M059J (cell line): ENCODE measurements around the gene EFHC2. TPM values are rescaled to one million over a fixed set of nuclear protein-coding genes. Genes with fewer than 3 reads are reported as not detected.
"Not testable (repeated sequence)": the region's sequence is repeated elsewhere in the genome, so short reads cannot be mapped to it uniquely, and the experiment has no call there.

ENCODE experiments used
- DNase-seq: peaks from one replicate; pipeline ENCODE4 v3.0.0-alpha.2; 2012; ENCODE audit warnings: low read depth
- total RNA-seq: library from RNA; depleted of rRNA; stranded (reverse); fragments of >200 nt; shearing (Covaris generic); gene quantifications from 2 replicates; pipeline ENCODE4 v1.2.3, GENCODE V29; 2014

Gene EFHC2
- total RNA-seq, 1 experiment from 2014 or later, result 1.9 TPM

DNA sequence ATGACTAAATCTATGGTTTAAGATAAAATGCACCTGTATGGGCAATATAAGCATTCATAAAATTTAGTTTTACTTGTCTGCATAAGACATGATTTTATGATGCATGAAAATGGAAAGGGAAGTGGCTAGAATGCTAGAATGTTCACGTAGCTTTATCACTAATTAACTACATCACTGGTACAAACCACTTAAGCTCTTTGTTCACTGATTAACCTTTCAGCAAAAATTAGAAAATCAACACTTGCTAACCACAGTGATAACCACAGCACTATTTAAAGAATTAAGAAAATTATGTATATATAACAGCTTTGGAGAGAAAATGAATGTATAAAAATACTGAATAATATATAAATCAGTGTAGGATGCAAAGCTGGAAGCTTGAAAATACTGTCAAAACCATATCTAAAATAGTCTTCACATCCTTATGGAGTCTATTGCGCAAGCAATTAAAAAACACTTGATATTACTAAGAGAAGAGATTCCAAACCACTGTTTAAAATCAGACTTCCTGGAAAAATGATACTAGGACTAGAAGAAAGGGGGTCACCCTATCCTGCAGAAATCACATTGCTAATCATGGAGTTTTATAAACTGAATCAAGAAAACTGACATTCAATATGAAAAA is 51.9 kb downstream of the EFHC2 start:
- DNase-seq, result no peak

DNA sequence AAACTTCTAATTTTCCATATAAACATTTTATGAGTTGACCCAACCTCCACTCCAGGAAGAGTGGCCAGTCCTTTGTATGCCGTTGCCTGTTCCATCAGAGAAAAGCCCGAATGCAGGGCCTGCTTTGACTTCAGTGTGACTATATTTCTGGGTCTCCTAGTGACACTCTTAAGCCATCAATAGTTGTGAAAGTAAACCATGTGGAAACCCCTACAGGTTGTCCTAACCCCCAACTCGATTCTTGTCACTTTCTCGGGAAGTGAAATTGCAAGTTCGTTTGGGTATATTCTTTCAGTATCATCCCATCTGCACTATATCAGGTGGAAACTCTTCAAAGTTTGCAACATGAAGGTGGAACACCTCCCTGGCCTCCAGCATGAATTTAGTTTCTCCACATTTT is 52.8 kb downstream of the EFHC2 start:
- DNase-seq, result no peak

- DNase-seq, result no peak
These were observed 60.7 kb downstream of the EFHC2 start for GRCh38 chrX:44282753-44283152.

DNA sequence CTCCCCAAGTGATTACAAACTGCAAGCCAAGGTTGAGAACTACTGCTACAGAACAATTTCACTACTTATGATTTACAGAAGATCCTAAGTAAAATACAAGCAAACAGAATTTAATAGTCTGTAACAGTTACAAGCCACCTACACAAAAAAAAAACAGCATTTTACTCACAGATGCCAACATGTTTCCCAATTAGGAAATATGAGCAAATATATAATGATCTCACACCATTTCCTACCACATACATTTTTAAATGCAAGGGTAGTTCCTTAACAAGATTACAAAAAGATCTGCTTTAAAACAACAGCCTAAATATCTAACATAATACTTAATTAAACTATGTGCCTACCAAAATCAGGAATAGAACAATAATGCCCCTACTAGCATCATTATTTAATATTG is 63.4 kb downstream of the EFHC2 start:
- no peak for DNase-seq

- DNase-seq, result no peak
These were observed 69.4 kb downstream of the EFHC2 start for GRCh38 chrX:44274096-44274495.

DNA sequence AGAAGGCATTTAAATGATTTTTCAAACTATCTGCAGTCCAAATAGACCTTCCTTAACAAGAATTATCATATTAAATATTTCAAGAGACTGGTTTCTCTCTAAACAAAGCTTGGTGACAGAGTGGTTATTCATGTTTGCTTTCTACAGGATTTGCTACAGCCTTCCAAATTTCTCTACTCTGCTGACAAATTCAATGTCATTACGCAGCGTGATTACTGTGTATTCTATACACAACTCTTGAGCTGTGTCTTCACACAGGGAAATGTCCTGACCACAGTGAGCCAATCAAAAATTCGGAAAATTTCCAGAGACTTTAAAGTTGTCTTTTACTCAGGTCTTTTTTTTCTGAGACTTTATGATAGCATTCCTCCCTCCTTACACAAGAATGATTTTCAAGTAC is 75.6 kb downstream of the EFHC2 start:
- DNase-seq, result no peak

GRCh38 chrX:44267116-44267515 is 76.4 kb downstream of the EFHC2 start:
- DNase-seq, result no peak

- no peak for DNase-seq
These were observed 77.9 kb downstream of the EFHC2 start for GRCh38 chrX:44265559-44265958.

DNA sequence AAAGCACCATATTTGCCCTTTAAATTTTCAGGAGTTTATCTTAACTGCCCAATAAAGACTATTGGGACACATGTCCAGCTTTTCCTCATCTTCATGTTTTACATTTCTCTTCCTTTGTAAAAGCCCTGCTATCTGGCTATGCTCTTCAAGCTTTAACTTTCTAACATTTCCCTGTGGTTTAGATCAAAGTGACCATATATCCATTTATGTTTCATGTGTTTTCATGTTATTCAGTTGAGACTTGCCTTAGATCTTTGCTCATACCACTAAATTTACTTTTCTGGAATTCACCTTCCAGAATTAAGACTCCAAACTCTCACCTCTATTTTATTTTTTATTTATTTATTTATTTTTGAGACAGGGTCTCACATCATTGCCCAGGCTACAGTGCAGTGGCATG is 78.5 kb downstream of the EFHC2 start:
- DNase-seq, result no peak

- DNase-seq, result no peak
These were observed 82.2 kb downstream of the EFHC2 start for GRCh38 chrX:44261286-44261685.

DNA sequence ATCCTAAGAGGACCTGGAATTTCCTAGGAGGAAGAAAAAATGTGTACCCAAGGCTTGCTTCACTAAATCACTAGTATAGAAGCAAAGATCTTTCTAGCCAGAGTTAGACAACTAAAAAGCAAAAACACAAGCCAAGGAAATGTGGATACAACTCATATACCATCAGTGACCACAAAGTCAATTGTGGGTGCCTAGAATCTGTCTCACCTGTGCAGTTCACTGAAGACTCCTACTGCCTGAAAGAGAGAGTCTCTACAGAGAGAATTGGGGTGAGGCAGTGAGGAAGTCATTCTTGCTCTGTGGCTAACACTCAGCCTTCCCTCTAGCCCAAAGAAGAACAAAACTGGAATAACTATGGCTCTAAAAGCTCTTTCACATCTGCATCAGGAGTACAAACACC is 82.9 kb downstream of the EFHC2 start:
- no peak for DNase-seq

GRCh38 chrX:44255742-44256141 is 87.7 kb downstream of the EFHC2 start:
- DNase-seq, result not testable (repeated sequence)

DNA sequence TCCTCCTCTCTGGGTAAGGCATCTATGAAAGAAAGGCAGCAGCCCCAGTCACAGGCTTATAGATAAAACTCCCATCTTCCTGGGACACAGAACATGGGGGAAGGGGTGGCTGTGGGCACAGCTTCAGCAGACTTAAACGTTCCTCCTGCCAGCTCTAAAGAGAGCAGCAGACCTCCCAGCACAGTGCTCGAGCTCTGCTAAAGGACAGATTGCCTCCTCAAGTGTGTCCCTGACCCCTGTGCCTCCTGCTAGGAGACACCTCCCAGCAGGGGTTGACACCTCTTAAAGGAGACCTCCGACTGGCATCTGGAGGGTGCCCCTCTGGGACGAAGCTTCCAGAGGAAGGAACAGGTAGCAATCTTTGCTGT is 89.9 kb downstream of the EFHC2 start:
- DNase-seq, result no peak

GRCh38 chrX:44252688-44253574 is 90.5 kb downstream of the EFHC2 start:
- DNase-seq, result peak; percentile 73

DNA sequence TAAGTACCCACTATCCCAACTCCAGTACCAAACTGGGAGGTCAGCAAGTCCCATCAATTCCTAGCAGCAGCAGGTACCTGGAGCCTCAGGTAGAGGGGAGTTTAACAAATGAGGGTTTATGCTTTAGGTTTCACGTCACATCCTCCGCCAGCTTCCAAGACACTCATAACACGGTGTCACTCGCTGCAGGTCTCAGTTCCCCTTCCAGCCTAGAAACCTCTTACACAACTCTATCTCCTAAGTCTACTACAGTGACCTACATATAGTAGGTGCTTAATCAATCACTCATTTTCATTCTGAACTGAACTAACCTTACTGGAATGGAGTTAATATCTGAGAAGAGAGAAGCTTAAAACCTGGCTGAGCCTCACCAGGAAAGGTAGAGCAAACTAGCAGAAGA is 96.0 kb downstream of the EFHC2 start:
- no peak for DNase-seq

- no peak for DNase-seq
These were observed 96.6 kb downstream of the EFHC2 start for GRCh38 chrX:44246826-44247225.

GRCh38 chrX:44245733-44246132 is 97.7 kb downstream of the EFHC2 start:
- no peak for DNase-seq

DNA sequence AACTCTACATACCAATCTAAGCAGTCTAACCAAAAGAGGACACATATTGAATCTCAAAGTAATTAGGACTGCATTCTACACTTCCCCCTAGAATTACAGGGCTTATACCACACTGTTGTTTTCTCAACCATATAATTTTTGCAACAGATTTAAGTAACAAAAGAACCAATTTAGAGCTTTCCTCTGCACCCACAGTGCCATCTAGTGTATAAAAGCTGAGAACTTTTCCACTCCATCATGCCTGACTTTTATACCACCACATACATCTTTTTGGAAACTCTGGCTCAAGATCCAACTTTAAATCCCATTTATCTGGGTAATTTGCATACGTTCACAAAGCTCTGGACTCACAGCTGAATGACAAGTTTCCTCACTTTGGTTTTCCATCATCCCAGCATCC is 99.5 kb downstream of the EFHC2 start:
- DNase-seq, result peak; percentile 53

DNA sequence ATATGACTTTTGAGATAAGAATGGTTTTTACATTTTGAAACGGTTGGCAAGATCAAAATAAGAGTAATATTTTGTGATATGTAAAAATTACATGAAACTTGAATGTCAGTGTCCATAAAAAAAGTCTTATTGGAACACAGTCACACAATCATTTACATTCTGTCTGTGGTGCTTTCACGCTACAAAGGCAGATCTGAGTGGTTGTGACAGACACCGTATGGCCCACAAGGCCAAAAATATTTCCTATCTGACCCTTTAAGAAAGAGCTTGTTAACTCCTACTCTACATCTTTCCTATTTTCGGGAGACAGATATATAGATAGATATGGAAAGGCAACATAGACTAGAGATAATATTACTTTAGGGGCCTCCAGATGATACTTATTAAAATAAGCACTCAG is 101.9 kb downstream of the EFHC2 start:
- no peak for DNase-seq

- DNase-seq, result no peak
These were observed 103.4 kb downstream of the EFHC2 start for GRCh38 chrX:44240036-44240435.

DNA sequence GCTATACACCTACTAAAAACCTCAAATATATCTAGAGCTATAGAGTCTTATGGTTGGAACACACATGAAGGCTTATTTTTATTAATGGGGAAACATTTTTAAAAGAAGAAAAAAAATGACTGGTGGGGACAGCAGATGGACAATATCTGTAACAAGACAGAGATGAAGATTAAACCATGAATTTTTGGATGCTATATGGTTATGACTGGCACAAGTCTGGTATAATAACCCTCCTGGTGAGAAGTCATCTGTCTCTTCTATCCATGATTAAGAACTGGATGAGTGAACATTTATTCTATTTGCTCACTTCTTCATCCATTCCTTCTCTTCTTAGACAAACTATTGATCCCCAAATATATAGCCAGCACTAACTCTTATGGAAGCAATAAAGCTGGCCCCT is 104.4 kb downstream of the EFHC2 start:
- DNase-seq, result no peak

GRCh38 chrX:44235534-44235933 is 107.9 kb downstream of the EFHC2 start:
- DNase-seq, result no peak

GRCh38 chrX:44234541-44234940 is 108.9 kb downstream of the EFHC2 start:
- DNase-seq, result no peak

DNA sequence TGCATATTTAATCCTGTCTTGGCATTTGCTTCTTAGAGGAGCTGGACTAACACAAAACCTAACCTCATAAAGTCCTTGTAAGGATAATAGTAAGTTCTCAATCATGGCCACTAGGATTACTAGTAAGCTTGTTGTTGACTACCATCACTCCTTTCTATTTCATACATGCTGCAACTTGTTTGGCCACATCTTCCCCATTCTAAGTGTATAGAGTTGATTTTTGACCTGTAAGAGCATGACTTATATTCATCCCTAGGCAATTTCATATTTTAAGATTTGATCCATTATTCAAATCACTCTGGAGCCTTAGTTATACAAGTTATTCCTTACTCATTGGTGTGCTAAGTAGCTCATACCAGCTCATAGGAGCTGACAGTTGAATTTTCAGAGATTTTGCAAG is 109.4 kb downstream of the EFHC2 start:
- DNase-seq, result no peak
